Prostate gland (tissue), 2 donors: Measurements from ENCODE around the gene TJP2.

Experiments
- CTCF ChIP-seq, 4 experiments: fragments of 200-600 bp in 2 of 4; fragments of 450-650 bp in 2 of 4; sonication (generic) in 2 of 4; IDR thresholded peaks; 1 replicate in 3 of 4; 2 replicates in 1 of 4; pipeline ENCODE4 v1.5.1; 2016 to 2019; ENCODE audit warnings: antibody characterized with exemption in 4 of 4, mild to moderate bottlenecking in 2 of 4, moderate library complexity in 2 of 4
- POLR2A ChIP-seq: fragments of 450-650 bp; IDR thresholded peaks from one replicate; pipeline ENCODE4 v1.6.1; 2016; ENCODE audit warnings: antibody characterized with exemption, mild to moderate bottlenecking
- POLR2AphosphoS5 ChIP-seq: sonication (generic); formaldehyde crosslinking; IDR thresholded peaks from one replicate; pipeline ENCODE4 v1.6.1; 2017; ENCODE audit warnings: antibody characterized with exemption

GRCh38 chr9:69184266-69184665 is 10.2 kb downstream of the TJP2 start:
- no peak for TF ChIP-seq CTCF (IDR thresholded peaks at IDR 0.05)
- no peak for TF ChIP-seq POLR2AphosphoS5
- no peak for TF ChIP-seq POLR2A
